Vagina (tissue), 2 donors: ENCODE measurements around the gene TAOK3. TPM values are rescaled to one million over a fixed set of nuclear protein-coding genes. Genes with fewer than 3 reads are reported as not detected.
"Not testable (repeated sequence)": the region's sequence is repeated elsewhere in the genome, so short reads cannot be mapped to it uniquely, and the experiment has no call there.

Experiments used
- DNase-seq, 2 donors: peaks; one replicate each; pipeline ENCODE4 v3.0.0-alpha.2; 2017; ENCODE audit errors: extremely low spot score in 2 of 2
- H3K27ac ChIP-seq: fragments of 200-600 bp; sonication (generic); one replicate; pipeline ENCODE4 v1.5.1; 2019
- H3K27me3 ChIP-seq: fragments of 200-600 bp; sonication (generic); one replicate; pipeline ENCODE4 v1.5.1; 2019
- H3K36me3 ChIP-seq, 2 donors: fragments of 200-600 bp; sonication (generic); one replicate each; pipeline ENCODE4 v1.5.1; 2017 to 2019
- H3K4me1 ChIP-seq: fragments of 200-600 bp; sonication (generic); one replicate; pipeline ENCODE4 v1.5.1; 2019
- H3K4me3 ChIP-seq, 2 donors: fragments of 200-600 bp; sonication (generic); 1 replicate in 1 of 2; 2 replicates in 1 of 2; pipeline ENCODE4 v1.5.1; 2016 to 2019
- H3K9me3 ChIP-seq: fragments of 200-600 bp; sonication (generic); one replicate; pipeline ENCODE4 v1.5.1; 2019
- POLR2A ChIP-seq, 2 donors: fragments of 450-650 bp; IDR thresholded peaks; one replicate each; pipeline ENCODE4 v1.6.1; 2017; ENCODE audit warnings: antibody characterized with exemption in 2 of 2, mild to moderate bottlenecking in 2 of 2, moderate library complexity in 2 of 2
- POLR2AphosphoS5 ChIP-seq, 2 donors: sonication (generic); formaldehyde crosslinking; IDR thresholded peaks; one replicate each; pipeline ENCODE4 v1.9.0; 2017; ENCODE audit warnings: antibody characterized with exemption in 2 of 2, mild to moderate bottlenecking in 2 of 2, low read depth in 1 of 2; ENCODE audit not compliant: insufficient read depth in 1 of 2
- intact Hi-C: fragments of 100-400 bp; cut with DNase I; formaldehyde crosslinking; loops from one replicate; pipeline ENCODE4 v1.15.1; 2023
- total RNA-seq: library from RNA; depleted of rRNA; stranded (reverse); fragments of >200 nt; gene quantifications from one replicate; pipeline ENCODE4 v1.2.3, GENCODE V29; 2016
- TF ChIP-seq, protein P1 (sequence below), 3 experiments: fragments of 450-650 bp in 2 of 3; fragments of 200-600 bp in 1 of 3; sonication (generic) in 1 of 3; IDR thresholded peaks; one replicate each; pipeline ENCODE4 v1.5.1; 2017 to 2019; ENCODE audit warnings: antibody characterized with exemption in 3 of 3, mild to moderate bottlenecking in 2 of 3, moderate library complexity in 2 of 3

Gene TAOK3
- total RNA-seq, 1 donor from 2014 or later = 41.0 TPM

GRCh38 chr12:118135788-118136558 is 236.7 kb downstream of the TAOK3 start, which contains the start of gene PEBP1:
Gene PEBP1 (plus strand): TSS chr12:118136124. CDS start chr12:118136210, 86 bp downstream.
- no peaks in the 10 kb centered on the region for H3K9me3 ChIP-seq
- H3K4me3 ChIP-seq = peak within 1 kb of the TSS; percentile 77 to 85
- peak within 1 kb of the TSS; percentile 87 for H3K27ac ChIP-seq
- TF ChIP-seq, protein P1, sequence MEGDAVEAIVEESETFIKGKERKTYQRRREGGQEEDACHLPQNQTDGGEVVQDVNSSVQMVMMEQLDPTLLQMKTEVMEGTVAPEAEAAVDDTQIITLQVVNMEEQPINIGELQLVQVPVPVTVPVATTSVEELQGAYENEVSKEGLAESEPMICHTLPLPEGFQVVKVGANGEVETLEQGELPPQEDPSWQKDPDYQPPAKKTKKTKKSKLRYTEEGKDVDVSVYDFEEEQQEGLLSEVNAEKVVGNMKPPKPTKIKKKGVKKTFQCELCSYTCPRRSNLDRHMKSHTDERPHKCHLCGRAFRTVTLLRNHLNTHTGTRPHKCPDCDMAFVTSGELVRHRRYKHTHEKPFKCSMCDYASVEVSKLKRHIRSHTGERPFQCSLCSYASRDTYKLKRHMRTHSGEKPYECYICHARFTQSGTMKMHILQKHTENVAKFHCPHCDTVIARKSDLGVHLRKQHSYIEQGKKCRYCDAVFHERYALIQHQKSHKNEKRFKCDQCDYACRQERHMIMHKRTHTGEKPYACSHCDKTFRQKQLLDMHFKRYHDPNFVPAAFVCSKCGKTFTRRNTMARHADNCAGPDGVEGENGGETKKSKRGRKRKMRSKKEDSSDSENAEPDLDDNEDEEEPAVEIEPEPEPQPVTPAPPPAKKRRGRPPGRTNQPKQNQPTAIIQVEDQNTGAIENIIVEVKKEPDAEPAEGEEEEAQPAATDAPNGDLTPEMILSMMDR (IDR thresholded peaks at IDR 0.05) = peak in 1 of 3 experiments; percentile 7
- TF ChIP-seq POLR2A (IDR thresholded peaks at IDR 0.05) (peak in 1 of 2 donors; percentile 87), POLR2AphosphoS5 (IDR thresholded peaks at IDR 0.05; ENCODE audit: insufficient read depth in 1 of 2, low read depth in 1 of 2) (peak; percentile 85 to 95)
- intact Hi-C loops = loop anchor here (5.0 kb wide), 1 partner anchor 241 kb away; the partner anchor contains the start of gene SUDS3
- peak in 1 of 2 donors; percentile 93 for DNase-seq
- H3K27me3 ChIP-seq = no peaks in the 10 kb centered on the region
- peaks cover 0 to 27% of the 10 kb centered on the region in 2 donors for H3K36me3 ChIP-seq
- H3K4me1 ChIP-seq = peaks cover 46% of the 10 kb centered on the region

GRCh38 chr12:118129436-118129835 is 243.3 kb downstream of the TAOK3 start:
- DNase-seq, H3K27me3 ChIP-seq, H3K9me3 ChIP-seq, H3K27ac ChIP-seq, H3K4me1 ChIP-seq, intact Hi-C loops, H3K4me3 ChIP-seq, H3K36me3 ChIP-seq: not testable (repeated sequence)

DNA sequence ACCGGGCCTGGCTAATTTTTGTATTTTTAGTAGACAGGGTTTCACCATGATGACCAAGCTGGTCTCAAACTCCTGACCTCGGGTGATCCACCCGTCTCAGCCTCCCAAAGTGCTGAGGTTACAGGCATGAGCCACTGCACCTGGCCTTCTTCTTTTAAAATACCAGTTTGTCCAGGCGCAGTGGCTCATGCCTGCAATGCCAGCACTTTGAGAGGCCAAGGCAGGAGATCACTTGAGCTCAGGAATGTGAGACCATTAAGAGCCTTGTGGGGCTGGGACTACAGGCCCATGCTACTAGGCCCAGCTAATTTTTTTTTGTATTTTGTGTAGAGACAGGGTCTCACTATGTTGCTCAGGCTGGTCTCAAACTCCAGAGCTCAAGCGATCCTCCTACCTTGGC is 244.8 kb downstream of the TAOK3 start:
- no peaks in the 10 kb centered on the region for H3K27me3 ChIP-seq
- peaks cover 7% of the 10 kb centered on the region for H3K4me1 ChIP-seq
- no peaks in the 10 kb centered on the region for H3K9me3 ChIP-seq
- TF ChIP-seq POLR2A (IDR thresholded peaks at IDR 0.05) = no peak
- no peak for TF ChIP-seq POLR2AphosphoS5 (IDR thresholded peaks at IDR 0.05; ENCODE audit: insufficient read depth in 1 of 2, low read depth in 1 of 2)
- TF ChIP-seq, protein P1 (IDR thresholded peaks at IDR 0.05) = no peak
- H3K27ac ChIP-seq = no peak overlapping the region
- no peak for DNase-seq
- no peak overlapping the region for H3K4me3 ChIP-seq
- H3K36me3 ChIP-seq = no peaks in the 10 kb centered on the region
- intact Hi-C loops = no loop called here

GRCh38 chr12:118126119-118126757 is 246.5 kb downstream of the TAOK3 start:
- DNase-seq = no peak
- no peaks in the 10 kb centered on the region for H3K4me1 ChIP-seq
- intact Hi-C loops = no loop called here
- H3K27me3 ChIP-seq = no peaks in the 10 kb centered on the region
- TF ChIP-seq POLR2AphosphoS5 (IDR thresholded peaks at IDR 0.05; ENCODE audit: insufficient read depth in 1 of 2, low read depth in 1 of 2) (no peak), POLR2A (IDR thresholded peaks at IDR 0.05) (no peak)
- TF ChIP-seq, protein P1 (IDR thresholded peaks at IDR 0.05) = no peak
- no peaks in the 10 kb centered on the region for H3K36me3 ChIP-seq
- H3K9me3 ChIP-seq = no peaks in the 10 kb centered on the region
- no peak overlapping the region for H3K27ac ChIP-seq
- no peak overlapping the region for H3K4me3 ChIP-seq

- Histone ChIP-seq H3K36me3 (no peaks in the 10 kb centered on the region), H3K4me3 (no peak overlapping the region), H3K27ac (no peak overlapping the region), H3K27me3 (no peaks in the 10 kb centered on the region), H3K9me3 (no peaks in the 10 kb centered on the region), H3K4me1 (no peaks in the 10 kb centered on the region)
- intact Hi-C loops = no loop called here
- no peak for DNase-seq
- TF ChIP-seq POLR2A (IDR thresholded peaks at IDR 0.05) (no peak), POLR2AphosphoS5 (IDR thresholded peaks at IDR 0.05; ENCODE audit: insufficient read depth in 1 of 2, low read depth in 1 of 2) (no peak)
- TF ChIP-seq, protein P1 (IDR thresholded peaks at IDR 0.05) = no peak
These were observed 247.0 kb downstream of the TAOK3 start for GRCh38 chr12:118125743-118126118.
